Activated CD4-positive, CD25-positive, alpha-beta regulatory T cell treated with anti-CD3 and anti-CD28 coated beads, Interleukin-2, amount 50 U/mL, for 72 hours (primary cell): ENCODE results near the gene RPLP1.

ENCODE experiments used
- DNase-seq: peaks from one replicate; pipeline ENCODE4 v3.0.0; 2021

The RPLP1 gene

DNA sequence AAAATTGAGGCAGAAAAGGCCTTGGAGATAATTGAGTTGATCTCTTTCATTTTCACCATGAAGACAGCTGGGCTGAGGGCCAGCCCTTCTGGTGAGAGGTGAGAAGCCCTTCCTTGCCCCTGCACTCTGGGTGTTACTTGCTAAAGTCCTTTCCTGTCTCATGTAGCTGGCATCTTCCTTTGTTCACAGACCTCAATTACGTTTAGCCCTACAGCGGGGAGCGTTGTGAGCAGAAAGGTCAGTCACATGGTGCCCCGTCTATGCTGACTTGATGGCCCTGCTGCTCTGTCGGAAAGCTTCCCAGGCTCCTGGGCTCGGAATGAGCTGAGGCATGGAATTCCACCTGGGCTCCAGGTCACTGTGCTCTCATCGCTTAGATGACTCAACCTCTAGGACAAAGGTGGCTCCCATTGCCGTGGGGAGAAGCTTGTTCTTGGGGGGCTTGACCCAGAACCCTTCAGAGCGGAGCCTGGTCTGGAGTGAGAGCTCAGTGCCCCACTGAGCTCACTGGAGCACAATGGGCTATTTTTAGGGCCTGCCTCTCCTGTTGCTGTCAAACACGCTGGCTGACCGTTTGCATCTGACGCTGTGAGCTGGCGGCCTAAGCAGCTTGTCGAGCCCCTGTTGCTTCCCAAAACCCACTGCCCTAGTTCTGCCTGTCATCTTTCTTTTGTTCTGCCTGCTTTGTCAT, 47.0 kb downstream of the RPLP1 start:
- DNase-seq: no peak

DNA sequence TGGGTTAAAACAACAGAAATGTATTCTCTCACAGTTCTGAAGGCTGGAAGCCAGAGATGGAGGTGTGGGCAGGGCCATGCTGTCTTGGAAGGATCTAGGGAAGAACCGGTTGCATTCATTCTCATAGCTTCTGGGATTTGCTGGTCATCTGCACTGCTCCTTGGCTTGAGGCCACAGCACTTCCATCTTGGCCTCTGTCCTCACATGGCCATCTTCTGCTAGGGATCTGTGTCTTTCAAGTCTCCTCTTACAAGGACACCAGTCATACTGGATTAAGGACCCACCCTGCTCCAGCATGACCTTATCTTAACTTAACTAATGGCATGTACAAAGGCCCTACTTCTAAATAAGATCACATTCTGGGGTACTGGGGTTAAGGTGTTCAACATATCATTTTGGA, 47.7 kb downstream of the RPLP1 start:
- DNase-seq: no peak

DNA sequence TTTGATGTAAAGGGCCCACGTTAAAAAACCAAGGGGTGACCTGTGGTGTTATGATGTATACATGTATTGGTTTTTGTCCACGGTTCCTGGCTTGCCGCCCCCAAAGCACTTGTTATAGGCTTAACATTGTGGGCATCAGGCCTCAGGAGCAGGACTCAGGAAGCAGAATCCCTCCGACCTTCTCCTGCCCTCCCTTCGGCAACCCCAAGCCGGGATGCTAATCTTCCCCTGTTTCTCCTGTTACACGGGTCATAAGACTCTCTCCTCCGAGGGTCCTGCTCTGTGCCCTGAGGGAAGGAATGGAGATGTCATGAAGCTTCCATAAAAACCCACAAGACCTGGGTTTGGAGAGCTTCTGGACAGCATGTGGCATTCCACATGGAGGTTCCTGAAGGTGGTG, 48.8 kb downstream of the RPLP1 start:
- no peak for DNase-seq

DNA sequence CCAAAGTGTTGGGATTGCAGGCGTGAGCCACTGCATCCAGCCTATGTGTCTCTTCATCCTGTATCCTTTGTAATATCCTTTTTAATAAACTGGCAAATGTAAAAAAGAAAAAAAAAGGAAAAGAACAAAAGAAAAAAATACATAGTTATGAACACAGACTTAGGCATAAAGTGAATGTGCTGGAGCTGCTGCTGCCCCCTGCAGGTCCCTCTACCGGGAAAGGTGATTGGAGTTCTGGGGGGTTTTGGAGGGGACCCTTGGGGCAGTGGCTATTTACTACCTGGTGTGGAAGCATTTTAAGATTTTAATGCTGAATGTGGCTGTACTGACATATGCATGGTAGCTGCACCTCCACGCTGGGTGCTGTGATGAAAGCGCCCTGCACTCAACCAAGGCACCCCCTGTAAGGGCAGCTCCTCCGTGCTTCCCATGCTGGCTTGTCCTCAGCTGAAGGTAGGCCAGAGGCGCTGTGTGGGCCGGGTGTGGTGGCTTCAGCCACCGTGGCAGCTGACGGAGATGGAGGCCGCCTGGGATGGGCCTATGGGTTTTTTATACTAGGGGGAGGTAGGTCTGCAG, 49.9 kb downstream of the RPLP1 start:
- no peak for DNase-seq

DNA sequence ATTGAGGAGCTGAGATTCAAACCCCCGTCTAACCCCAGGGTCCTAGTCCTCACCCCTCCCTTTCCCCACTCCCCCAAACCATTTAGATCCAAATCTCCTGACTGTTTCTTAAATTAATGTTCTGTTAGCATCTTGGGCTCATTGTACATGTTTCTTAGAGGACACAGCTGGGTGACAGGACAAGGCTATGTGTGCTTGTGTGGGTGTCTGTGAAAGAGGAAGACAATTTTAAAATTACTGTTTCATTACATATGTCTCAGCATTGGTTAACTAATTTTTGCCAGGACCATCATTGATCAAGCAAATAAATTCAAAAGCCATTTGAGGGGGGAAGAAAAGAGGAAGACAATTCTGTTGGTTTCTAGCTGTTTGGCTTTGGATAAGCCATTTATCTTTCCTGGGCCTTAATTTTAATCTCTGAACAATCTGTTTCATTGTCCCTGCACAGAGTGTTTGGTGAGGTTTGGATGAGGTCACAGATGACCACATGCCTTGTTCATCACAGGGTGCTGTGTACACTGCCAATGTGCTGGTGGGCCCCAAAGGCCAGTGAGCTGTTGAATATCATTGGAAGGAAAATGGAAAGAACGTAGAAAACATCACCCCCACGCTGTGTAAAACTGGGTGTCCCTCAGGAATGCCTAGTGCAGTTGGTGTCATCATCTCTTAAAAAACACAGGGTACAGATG, 51.9 kb downstream of the RPLP1 start:
- no peak for DNase-seq
